GM18502 (cell line): Measurements from ENCODE around the gene SETX.
"Not testable (repeated sequence)": the region's sequence is repeated elsewhere in the genome, so short reads cannot be mapped to it uniquely, and the experiment has no call there.

Source experiments
- ATAC-seq: cut with Tn5 transposase; IDR thresholded peaks from one replicate; pipeline ENCODE4 v1.9.1; 2021; ENCODE audit warnings: mild to moderate bottlenecking; ENCODE audit not compliant: unreplicated experiment, poor library complexity

The SETX gene

DNA sequence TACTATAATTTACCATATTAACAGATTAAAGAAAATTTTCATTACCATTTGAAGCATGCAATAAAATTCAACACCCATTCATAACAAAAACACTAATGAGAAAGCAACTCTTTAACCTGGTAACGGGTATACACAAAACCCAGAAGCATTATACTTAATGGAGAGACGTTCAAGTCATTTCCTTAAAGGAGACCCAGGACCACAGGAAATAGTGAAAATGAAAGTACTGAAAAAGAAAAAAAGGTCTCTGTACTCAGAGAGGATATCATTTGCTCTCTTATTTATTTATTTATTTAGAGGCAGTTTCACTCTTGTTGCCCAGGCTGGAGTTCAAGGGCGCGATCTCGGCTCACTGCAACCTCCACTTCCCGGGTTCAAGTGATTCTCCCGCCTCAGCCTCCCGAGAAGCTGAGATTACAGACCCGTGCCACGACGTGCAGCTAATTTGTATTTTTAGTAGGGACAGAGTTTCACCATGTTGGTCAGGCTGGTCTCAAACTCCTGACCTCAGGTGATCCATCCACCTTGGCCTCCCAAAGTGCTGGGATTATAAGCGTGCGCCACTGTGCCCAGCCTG is 61.6 kb downstream of the SETX start:
- no peak for ATAC-seq

DNA sequence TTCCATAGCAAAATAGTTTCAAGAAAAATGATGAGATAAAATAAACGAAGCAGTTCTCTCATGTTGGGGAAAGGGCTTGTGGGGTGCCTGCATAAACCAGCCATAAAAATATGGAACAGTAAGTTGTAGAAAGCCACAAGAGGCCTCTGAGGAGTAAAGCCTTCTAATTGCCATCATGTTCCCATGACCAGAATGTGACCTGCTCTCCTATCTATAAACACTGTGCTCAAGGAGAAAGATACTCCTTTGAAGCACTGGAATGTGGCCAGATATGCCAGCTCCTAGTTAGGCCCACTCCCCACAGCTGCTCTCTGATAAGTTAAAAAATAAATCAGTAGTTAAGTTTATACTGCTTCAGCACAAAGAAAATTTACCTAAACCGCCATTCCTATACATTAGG is 65.8 kb downstream of the SETX start:
- no peak for ATAC-seq

DNA sequence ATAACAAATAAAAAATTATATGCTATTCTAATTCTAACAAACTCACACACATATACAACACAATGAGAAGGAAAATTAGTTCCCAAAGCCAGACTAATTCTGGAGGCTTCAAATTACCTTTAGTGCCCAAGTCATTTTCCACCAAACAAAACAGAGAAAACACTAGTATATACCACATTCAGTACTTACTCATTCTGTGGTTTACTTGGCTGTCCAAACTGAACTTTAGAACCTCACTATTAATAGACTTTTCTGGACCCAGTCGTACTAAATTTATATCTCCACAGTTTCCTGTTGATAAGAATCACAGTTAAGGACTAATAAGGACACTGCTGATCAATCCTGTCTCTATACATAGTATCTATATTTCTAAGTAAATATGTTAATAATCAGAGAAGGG is 66.4 kb downstream of the SETX start:
- no peak for ATAC-seq

DNA sequence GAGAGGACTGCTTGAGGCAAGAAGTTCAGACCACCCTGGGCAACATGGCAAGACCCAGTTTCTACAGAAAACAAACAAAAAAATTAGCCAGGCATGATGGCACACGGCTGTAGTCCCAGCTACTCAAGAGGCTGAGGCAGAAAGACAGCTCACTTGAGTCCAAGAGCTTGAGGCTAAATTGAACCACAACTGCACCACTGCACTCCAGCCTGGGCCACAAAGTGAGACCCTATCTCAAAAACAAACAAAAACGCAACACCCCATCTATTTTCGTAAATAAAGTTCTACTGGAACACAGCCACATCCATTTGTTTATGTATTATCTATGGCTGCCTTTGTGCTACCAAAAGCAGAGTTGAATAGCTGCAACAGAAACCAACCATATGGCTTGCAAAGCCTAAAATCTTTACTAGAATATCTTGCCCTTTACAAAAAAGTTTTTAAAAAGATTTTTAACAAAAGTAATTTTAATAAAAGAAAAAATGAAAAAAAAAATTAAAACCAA is 67.5 kb downstream of the SETX start:
- ATAC-seq, result no peak

DNA sequence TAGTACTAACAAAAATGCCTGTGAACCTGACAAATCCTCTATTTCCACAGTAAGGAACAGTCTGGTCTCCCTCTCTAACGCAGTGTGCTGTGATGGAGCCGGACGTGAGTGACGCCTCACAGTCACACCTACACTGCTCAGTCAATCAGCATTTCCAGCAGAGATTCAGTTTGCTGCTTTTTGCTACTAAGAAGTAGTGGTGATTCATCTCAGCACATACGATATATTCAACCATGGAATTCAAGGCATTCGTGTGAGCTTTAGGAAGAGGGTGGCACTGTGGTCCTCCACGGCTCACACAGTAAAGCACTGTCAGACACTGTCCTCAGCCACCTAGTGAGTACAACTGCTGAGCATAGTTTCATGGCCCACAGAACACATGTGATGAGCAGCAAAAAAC is 70.9 kb downstream of the SETX start:
- no peak for ATAC-seq

DNA sequence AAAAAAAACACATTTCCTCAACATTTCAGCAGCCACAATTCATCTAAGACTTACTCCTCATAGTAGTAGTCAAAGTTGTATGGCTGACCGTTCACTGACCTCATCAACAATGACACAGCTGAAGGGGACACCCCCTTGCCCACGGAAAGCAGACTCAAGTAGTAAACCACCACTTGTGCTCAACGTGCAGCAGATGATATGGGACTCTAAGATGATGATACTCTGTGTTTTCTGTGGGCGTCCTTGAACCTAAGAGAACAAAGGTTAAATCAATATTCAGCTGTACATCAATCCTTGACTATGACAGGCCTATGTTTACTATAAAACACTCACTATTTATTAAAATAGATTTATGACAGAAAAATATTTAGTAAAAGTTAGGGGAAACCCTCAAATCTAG is 71.6 kb downstream of the SETX start:
- ATAC-seq, result no peak

DNA sequence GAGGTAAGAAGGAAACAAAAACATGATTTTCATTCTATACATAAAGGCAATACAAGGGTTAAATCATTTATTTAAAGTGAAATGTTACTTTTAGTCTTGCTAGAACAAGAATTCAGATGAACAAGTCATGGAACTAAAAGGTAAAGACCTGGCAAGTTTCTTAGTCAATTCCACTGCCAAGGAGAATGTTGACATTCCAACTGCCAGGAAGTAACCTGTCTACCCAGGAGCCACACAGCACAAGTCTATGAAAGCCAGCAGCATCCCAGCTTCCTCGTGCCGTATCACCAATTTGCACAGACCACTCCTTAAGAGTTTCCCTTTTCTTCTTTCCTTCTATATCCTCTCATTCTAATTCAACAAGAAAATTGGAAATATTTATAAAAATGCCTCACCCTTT is 79.9 kb downstream of the SETX start:
- no peak for ATAC-seq

DNA sequence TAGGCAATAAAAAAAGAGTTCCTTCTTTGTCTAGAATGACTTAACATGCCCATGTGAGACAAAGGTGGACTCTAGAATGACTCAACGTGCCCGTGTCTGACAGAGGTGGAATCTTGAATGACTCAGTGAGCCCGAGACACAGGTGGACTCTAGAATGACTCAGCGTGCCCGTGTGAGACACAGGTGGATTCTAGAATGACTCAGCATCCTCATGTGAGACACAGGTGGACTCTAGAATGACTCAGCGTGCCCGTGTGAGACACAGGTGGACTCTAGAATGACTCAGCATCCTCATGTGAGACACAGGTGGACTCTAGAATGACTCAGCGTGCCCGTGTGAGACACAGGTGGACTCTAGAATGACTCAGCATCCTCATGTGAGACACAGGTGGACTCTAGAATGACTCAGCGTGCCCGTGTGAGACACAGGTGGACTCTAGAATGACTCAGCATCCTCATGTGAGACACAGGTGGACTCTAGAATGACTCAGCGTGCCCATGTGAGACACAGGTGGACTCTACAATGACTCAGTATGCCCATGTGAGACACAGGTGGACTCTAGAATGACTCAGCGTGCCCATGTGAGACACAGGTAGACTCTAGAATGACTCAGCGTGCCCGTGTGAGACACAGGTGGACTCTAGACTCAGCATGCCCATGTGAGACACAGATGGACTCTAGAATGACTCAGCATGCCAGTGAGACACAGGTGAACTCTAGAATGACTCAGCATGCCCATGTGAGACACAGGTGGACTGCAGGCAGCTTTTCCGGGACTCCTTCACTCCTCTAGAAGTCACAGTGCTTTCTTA is 84.9 kb downstream of the SETX start:
- not testable (repeated sequence) for ATAC-seq

DNA sequence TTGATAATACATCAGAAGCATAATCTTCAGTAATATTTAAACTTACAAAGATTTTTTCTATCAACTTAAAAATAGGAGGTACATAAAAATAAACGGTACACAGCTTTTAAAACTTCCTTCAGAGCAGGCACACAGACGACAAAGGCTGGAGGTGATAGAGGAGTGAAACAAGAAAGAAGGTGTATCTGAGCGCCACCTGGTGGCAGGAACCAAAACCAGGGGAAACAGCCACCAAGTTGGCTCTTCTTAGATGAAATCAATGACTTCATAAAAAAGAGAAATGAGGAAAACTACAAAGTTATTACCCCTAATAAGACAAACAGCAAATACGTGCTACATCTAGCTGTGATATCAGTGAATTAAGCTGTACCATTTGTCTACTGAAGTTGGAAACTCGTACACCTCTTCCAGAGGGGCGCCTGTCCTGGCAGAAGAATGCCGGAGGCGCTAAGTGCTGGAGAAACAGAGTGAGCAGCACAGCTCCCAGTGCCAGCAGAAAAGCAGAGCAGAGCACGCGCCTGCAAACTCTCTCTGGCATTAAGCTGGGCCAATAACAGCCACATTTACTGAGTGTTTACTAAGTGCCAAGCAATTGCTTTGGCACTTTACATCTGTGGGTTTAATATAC is 85.9 kb downstream of the SETX start:
- ATAC-seq, result no peak

DNA sequence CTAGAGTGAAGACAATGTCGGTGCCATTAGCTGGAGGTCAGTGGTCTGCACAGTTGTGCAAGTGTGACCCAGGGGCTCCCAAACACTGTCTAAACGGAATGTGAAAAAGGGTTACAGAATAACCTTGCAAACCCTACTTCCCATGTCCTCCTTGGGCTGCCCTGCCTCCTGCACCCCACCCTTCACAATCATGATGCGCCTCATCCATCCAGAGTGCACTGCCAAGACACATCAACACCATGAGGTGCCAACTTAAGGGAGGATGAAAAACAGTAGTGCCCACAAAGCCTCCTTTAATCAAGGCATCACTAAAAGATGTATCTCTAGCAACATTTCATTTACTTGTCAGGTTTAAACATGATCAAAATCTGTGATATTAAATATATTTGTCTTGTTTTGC is 87.1 kb downstream of the SETX start:
- ATAC-seq, result no peak

DNA sequence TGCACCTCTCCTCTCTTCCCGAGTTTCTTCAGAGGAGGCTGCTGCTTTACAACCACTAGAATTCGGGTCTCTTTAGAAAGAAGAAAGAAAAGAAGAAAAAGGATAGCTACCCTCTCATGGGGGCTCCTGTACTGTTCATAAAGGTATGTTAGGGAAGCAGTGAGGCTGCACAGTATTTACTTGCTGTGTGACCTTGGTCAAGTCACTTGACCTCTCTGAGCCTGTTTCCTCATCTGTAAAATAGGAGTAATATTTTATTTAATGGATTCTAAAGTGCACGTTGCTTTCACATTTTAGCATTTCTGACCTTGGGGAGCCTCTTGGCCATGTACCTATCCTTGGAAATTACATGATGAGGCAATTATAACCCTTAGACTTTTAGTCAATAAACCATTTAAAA is 88.8 kb downstream of the SETX start:
- no peak for ATAC-seq

DNA sequence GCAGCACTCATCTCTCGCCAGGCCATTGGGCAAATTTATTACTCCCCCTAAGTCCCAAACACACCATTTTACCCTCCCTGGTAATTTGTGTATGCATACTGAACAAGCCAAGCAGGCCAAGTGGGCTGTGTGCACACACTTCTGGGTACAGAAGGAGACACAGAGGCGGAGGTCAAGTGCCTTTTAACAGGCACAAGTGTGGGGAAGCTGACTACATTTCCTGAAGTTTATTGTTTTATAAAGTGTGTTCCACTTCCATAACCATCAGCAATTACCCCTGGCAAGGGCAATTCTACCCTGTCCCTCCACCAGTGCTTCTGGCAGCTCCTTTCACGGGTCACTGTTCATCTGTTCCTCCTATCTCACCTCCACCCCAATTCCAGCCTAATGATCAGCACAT is 93.9 kb downstream of the SETX start:
- ATAC-seq, result no peak

DNA sequence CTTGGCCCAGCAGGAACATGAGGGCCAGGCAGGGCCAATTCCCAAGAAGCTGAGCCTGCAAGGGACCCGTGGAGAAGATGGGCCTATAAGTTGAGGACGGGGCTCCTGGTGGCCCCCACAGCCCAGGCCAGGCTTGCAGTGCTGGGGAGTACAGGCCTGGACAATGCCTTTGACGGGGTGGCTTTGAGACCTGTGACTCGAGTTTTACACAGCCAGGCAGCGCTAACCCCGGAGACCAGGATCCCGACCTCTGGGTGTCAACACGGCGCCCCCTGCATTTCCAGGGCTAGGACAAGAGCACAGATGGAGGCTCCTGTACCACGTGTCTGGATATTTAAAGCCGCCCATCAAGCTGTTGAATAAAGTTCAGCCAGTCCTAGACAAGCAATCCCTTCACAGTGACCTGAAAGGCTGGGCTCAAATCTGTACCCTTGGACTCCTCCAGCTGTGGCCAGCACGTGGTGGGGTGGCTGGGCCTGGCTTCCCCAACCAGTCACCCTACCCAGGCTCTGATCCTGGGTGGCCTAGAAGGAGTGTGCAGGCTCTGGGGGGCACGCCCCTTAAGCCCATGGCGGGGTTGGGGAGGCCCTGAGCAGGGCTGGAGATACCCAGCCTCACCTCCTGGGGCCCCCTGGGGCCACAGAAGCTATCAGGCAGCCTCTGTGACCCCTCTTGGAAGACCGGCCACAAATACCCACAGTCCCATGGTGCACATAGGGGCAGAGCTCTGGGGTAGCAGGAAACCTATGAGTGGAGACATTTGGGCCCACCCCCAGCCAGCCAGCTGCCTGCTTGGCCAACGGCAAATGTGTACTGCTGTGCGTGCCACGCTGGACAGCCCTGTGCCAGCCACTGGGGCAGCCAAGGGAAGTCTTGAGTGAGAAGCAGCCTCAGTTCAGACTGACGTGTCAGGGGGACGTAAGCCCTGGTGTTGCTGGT is 104.2 kb downstream of the SETX start:
- no peak for ATAC-seq

DNA sequence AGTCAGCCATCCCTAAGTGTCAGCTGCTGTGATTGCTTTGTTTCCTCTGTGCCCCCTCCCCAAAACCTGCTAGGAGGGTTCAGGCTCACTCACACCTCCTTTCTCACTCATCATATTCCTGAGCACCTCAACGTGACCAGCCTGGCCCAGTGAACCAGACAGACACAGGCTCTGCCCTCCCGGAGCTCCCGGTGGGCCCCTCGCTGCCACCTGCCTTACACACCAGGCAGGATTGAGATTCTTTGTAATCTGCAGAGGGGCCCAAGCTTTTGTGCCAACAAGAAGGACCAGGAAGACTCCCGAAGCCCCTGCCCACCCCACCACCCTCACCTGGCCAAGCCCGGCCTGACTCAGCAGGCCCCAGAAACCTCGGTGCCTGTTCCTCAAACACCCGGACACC is 105.1 kb downstream of the SETX start:
- no peak for ATAC-seq

DNA sequence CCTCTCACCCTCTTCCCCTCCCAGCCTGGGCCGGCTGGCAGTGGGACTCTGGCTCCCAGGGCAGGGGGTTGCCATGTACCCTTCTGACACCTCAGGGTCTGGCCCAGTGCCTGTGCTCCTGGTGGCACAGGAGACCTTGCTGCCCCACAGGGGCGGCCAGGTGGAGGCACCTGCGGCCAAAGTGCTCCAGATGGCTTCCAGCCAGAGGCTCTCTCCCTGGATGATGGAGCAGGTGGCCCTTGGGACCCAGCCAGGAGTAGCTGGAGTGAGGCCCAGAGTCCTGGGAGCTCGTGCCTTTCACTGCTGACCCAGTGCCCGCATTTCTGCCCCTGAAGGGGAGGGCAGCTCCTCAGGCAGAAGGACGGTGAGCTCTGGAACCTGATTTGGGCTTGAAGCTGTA is 105.7 kb downstream of the SETX start:
- no peak for ATAC-seq

DNA sequence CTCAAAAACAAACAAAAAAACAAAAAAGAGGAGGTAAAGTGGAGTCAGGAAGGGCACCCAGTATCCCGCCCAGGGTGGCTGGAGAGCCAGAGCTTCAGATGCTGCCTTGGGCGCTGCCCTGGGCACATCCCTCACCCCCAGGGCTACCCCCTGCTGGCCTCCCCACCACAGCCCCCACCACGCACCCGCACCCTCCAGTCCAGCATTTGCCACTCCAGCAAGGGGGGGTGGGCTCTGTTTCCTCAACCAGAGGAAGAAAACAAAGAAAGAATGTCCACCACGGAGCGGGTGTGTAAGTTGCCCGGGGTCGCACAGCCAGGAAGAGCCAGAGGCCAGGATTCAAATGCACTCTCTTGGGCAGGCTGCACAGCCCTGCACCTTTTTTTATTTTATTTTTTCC is 106.8 kb downstream of the SETX start:
- no peak for ATAC-seq

DNA sequence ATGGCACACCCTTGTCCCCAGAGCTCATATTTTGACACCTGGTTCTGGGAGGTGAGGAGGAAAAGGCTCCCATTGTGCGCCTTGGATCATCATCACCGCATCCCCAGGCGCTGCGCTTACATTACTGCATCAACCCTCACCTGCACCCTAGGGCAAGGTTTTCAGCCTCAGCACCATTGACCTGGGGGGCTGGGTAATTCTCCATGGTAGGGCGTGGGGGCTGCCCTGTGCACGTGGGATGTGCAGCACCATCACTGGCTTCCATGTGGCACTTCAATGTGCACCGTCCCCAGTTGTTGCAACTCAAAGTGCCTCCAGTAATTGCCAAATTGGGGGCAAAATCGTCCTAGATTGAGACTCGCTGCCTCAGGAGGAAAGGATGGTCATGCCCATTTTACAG is 109.3 kb downstream of the SETX start:
- ATAC-seq, result no peak

DNA sequence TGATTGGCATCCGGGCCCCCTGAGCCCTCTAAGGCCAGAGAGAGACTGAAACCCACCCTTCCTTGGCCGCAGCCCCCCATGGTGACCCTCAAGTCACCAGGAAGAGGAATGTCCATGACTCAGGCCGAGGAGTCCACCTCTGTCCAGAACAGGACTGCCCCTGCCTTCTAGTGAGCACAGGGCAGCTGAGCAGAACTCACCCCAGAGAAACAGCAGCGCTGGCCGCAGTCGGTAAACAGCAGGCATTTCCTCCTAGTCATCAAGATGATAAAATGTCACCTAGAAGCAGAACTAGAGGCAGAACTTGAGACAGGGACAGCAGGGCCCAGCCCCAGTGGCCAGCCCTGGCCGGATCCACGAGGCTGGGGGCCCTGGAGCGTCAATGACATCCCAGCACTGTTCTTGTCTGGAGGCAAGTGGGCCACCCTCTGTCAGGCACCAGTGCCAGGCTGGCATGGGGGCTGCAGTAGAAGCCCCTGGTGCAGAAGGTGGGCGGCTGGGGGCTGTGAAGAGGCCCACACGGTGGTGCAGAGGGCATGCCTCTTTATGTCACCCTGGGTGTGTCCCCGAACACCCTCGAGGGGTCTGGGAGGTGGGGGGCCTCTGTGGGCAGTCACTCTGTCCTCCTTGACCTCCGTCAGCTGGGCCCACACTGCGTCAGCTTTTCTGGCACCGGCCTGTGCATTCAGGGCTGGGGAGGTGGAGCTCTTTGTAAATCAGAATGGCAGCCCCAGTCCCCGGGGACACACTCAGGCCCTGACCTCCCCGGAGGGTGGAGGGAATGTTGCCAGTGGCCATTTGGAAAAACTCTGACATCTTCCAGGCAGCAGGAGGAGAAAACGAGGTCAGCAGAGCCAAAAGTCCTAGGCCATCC is 110.0 kb downstream of the SETX start:
- ATAC-seq, result no peak

DNA sequence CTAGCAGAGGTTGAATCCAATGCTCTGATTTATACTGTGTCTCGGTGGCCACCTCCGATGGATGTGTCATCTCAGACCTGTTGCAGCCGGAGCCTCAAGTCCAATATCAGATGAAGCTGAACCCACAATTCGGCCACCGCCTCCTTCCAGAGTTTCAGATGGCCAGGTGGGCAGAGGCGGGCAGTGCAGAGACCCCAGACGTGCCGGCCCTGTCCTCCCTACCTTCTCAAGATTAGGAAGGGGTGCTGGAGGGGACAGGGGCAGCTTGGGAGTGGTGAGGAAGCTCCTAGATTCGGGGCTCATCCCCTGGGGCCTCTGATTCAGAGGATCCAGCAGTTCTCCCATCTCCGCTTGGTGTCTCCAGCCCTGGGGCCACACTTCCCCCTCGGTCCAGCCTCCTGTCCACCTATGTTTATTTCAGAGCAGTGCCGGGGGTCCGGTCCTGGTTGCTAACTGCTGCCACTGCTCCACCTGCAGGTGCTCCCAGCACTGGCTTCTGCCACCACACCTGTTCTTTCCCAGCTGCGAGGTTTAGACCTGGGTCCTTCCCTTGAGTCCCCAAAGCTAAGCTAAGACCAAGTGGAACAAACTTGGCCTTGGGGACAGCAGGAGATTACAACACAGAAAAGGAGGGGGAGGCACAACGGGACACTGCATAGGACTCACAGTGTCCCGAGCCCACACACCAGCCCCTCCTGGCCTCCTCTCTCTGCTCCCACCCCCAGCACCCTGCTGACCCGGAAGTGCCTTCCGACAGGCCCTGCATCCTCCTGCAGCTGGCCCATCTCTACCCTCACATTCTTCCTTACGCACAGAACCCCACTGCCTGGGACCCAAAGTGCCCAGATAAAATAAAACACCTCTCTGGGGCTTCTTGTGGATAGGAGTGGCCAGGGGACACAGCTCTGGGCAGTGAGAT is 111.4 kb downstream of the SETX start:
- no peak for ATAC-seq
